GM18519 (cell line): ENCODE results near the gene PYGB.

ENCODE experiments used
- ATAC-seq: cut with Tn5 transposase; IDR thresholded peaks from one replicate; pipeline ENCODE4 v1.9.1; 2021; ENCODE audit warnings: mild to moderate bottlenecking, moderate library complexity; ENCODE audit not compliant: unreplicated experiment, low FRiP score

The PYGB gene

DNA sequence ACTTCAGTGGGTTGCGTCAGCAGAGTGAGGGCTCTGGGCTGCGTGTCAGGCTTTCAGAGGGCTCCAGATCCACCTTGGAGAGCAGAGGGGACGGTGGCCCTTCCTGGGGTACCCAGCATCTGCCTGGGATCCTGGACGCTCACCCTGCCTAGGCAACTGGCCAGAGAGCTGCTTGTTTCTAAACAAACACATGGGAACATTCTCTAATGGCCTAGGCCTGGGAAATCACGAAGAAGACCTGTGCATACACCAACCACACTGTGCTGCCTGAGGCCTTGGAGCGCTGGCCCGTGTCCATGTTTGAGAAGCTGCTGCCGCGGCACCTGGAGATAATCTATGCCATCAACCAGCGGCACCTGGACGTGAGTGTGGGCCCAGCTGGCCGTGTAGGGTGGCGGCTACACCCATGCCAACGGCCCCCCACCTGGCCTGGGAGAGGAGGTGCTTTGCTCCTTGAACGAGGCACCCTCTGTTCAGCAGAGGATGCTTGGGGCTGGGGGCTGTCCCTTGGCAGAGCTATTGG is 32.2 kb downstream of the PYGB start:
- ATAC-seq: no peak

DNA sequence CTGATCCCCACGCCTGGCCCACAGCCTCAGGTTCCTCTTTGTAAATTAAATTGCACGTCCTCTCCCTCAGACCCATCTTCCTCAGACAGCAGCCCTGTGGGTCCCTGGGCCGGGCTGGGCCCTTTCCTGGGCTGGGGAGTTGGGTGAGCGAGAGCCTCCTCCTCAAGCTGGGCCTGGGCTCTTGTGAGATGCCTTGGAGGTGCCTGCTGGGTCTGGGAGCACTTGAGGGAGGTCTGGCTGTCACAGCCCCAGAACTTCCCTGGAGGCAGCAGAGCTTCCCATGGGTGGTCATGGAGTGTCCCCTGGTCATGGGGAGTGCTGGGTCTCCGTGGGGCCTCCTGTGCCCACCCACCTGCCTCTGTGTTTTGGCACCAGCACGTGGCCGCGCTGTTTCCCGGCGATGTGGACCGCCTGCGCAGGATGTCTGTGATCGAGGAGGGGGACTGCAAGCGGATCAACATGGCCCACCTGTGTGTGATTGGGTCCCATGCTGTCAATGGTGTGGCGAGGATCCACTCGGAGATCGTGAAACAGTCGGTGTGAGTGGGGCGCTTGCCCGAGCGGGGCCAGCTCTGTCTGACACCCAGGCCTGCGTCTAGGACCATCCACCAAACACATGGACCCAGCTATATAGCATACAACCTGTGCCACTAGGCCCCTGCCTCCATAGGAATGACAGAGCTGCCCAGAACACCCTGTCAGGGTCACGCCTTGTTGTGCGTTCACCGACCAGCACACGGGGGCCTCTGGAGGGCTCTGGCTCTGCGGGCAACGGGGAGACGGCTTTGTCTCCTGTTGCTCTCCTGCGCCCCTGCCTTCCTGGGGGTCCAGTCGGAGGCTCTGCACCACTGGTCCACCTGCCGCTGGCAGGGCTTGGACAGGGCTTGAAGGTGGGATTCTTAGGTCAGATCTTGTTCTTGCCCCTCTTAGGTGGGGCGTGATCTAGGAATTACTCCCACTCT is 33.0 kb downstream of the PYGB start:
- ATAC-seq: no peak

DNA sequence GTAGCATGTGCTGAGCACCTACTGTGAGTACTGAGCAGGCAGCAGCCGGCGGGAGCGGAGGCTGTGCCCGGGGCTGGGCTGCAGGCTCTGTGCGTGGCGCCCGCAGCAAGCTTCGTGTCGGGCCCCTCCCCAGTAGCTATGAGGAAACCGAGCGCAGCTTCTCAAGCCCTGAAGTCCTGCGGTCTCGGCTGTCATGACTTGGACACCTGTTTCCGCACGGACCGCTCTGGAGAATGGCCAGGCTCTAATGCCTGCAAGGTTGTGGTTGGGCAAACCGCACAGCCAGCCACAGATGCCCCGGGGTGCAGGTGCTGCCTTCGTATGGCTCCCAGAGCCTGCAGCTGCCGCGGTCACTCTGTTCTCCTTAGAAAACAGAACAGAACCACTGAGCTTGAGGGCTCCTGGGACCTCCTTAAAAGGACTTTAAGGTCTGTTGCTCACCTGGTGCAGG is 33.7 kb downstream of the PYGB start:
- no peak for ATAC-seq

DNA sequence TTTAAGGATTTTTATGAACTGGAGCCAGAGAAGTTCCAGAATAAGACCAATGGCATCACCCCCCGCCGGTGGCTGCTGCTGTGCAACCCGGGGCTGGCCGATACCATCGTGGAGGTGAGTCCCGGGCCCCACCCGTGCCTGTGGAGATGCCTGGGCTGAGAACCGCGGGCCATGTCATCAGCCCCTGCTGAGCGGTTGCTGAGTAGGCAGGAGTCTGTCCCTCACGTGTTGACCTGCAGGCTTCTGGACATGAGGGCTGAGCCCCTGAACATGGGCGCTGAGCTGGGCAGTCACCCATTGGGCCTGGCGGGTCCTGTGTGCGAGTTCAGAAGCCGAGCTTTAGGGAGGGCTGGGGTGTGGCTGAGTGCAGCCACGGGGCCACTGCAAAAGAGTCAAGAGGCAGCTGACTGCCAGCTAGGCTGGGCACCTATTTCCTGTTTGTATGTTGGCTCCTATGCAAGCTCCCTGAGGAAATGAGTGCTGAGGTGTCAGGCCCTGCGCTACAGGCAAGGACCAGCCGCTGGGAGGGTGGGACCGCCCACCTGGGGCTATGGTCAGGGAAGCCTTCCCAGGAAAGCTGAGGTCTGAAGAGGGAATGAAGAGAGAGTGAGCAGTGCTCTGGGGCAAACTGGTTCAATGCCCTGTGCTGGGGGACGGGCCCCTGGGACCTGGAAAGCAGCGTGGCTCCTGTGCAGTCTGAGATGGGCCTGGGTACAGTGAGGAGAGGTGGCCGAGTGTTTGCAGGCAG is 34.3 kb downstream of the PYGB start:
- no peak for ATAC-seq

DNA sequence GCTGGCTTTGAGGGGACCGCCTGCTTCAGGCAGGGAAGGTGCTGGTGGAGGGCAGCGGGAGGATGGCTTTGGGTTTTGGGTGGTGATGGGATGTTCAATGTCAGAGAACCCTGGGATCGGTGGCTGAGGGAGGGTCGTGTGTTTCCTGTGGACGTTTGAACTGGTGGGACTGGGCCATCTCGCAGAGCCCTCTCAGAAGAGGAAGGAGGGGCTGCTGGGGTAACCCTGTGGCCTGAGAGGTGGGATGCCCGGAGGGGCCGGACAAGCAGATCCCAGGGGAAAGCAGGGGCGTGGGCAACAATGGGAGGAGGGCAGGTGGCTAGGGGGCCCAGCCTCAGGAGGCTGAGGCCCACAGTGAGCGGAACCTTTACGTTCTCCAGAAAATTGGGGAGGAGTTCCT is 34.9 kb downstream of the PYGB start:
- ATAC-seq: no peak

DNA sequence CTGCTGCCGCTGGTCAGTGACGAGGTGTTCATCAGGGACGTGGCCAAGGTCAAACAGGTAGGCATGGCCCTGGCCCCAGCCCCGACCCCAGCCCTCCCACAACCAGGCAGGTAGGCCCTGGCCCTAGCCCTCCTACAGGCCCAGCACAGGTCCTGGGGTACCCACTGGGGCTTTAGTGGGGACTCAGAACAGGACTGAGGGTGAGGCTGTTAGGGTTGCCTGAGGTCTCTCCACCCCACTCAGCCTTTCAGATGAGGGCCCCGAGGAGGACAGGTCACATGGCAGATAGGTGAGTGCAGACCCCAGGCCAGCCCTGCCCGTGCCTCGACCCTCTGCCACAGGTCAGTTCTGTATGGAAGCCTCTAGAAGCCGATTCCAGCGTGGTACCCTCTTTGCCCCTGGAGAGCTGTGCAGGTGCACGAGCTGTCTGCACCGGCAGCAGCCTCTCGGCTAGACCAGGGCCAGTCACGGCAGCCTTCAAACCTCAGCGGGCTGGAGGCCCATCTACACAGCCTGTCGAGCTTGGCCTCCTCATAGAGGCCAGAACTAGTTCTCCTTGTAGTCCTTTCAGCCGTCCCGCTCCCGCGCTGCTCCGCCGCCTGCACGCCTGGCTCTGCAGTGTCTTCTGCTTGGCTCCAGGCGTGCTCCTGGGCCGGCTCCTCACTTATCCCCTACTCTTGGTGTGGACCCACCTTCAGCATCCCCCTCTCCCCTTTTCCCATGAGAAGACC is 35.5 kb downstream of the PYGB start:
- no peak for ATAC-seq

DNA sequence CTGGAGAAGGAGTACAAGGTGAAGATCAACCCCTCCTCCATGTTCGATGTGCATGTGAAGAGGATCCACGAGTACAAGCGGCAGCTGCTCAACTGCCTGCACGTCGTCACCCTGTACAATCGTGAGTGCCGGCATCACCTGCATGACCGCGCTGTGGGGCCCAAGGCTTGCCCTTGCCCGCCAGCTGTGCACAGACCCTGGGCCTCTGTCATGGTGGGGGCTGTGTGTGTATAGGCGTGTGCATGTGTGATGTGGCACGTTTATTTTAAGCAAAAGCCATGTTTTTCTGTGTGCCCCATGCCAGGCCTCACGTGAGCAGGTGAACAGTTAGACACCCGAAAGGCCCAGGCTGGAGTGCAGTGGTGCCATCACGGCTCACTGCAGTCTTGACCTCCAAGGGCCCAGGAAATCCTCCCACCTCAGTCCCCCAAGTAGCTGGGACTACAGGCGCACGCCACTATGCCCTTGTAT is 36.3 kb downstream of the PYGB start:
- ATAC-seq: no peak

DNA sequence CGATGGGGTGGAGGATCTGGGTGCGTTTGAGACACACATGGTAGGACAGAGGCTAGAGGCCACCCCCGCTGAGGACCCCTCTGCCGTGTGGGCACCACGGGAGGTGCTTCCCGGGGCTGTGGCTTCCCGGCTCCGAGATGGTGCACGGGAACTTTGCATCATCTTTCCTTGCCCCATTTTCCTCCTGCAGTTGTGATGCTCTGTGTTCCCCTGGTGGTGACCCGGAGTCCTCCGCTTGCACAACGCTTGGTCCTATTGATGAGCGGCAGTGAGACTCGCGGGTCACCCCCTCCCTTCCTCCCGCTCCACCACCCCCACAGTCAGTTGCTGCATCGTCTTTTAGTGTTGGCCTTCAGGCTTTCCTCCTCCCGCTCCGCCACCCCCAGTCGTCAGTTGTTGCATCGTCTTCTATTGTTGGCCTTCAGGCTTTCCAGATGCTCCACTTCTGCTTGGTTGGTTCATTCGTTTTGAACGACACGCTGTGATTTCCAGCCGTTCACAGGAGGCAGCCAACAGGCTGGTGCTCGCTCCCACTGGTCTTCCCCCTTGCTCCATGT is 37.3 kb downstream of the PYGB start:
- no peak for ATAC-seq

DNA sequence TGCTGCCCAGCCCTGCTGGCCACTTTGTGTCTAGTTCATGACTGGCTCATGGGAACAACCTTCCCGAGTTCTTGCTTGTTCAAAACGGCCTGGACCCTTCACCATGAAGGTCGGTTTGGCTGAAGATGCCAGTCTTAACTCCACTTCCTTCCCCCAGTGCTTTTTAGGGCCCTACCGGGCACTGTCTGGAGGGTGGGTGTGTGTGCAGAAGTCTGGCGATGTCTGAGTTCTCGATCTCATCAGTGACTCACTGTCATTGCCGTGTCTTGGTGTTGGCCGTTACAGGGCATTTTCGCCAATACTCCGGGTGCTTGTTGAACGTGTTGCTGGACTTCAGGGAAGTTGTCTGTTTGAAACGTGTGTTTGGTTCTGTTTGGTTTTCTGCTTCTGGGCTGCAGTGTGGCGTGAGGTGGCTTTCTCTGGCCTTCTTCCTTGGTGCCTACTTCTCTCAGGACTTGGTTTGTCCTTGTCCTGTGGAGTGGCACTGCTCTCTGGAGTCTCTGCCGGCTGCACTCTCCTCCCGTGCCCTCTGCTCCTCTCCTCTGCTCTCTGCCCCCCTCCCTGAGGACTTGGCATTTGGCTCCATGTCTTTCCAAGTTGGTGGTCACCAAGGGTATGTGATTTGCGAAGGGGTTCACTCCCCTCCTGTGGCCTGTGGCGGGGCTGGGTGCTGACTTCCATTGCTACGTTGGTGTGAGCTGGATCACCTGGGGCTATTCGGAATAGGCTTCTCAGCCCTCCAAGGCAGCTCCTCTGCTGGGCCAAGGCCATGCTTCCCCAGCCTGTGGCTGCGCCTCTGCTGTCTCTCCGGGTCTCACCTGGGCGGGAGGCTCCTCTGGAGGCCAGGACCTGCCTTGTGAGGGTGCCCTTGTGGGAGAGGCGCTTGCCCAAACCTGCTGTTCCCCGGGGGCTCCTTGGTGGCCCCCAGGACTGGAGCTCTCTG is 38.2 kb downstream of the PYGB start:
- no peak for ATAC-seq

DNA sequence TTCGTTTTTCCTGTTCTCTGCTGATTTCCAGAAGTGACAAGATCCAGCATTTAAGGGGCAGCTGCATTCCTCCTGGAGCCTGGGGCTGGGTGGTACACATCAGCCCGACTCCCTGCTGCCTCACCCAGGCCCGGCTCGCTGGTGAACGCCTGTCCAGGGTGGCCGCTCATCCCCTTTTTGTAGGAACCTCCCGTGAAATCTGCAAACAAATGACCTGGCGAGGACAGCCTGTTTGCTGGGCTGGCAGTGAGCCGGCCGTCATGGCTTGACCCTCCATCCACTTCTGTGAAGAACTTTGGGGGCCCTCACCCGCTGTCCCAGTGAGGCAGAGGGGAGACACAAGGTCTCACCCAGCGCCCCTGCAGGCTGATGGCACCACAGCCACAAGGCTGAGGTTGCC is 39.0 kb downstream of the PYGB start:
- ATAC-seq: no peak

DNA sequence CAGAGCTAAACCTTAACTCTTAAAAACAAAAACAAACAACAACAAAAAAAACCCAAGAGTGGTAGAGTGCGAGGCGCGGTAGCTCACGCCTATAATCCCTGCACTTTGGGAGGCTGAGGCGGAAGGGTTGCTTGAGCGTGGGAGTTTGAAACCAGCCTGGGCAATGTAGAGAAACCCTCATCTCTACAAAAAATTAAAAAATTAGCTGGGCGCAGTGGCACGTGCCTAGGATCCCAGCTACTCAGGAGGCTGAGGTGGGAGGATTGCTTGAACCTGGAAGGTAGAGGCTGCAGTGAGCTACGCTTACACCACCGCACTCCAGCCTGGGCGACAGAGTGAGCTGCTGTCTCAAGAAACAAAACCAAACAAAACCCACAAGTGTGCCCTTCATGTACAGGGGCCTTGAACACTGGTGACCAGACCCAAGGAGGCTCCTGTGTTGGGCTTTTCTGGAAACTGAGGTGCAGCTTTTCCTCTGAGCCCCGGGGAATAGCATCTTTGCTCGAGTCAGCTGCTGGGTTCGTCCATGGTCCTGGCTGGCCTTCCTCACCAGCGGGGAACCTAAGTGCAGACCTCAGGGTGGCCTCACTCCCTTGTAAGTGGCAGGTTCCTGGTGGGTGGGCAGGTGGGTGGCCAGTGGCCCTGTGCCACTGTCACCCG is 39.9 kb downstream of the PYGB start:
- no peak for ATAC-seq

DNA sequence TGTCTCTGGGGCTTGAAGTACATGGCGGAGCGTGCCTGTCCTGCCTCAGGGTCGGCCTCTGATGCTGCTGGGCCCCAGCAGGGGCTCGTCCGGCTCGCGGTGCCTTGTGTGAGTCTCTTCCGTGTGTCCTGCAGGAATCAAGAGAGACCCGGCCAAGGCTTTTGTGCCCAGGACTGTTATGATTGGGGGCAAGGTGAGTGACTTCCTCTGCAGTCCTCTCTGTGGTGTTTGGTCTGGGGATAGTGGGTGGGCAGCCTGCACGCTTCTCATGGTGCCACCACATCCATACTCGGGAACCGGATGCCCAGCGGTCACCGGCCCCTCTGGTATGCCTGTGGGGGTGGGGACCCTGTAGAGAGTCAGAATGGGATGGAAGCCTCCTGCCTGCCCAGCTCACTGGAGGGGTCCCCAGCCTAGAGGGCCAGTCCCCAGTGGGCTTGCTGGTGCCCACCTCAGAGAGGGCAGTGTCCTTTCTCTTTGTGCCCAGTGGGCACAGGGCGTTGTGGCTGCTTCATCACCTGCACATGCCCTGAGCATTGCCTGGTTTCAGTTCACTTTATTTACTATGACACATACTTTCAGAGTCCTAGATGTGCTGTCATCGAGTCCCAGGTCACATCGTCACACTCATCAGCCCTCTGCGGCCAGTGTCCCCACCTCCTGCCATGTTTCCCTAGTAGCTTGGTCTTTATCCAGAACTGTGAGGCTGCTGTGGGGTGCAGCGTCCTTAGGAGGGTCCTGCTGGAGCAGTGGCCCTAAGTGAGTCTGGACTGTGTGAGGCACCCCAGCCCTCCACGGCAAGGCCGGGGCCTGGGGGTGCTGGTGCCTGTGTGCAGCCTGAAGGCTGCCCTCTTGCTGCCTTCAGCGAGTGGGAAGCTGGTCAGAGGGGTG is 40.7 kb downstream of the PYGB start:
- peak; percentile 94 for ATAC-seq

DNA sequence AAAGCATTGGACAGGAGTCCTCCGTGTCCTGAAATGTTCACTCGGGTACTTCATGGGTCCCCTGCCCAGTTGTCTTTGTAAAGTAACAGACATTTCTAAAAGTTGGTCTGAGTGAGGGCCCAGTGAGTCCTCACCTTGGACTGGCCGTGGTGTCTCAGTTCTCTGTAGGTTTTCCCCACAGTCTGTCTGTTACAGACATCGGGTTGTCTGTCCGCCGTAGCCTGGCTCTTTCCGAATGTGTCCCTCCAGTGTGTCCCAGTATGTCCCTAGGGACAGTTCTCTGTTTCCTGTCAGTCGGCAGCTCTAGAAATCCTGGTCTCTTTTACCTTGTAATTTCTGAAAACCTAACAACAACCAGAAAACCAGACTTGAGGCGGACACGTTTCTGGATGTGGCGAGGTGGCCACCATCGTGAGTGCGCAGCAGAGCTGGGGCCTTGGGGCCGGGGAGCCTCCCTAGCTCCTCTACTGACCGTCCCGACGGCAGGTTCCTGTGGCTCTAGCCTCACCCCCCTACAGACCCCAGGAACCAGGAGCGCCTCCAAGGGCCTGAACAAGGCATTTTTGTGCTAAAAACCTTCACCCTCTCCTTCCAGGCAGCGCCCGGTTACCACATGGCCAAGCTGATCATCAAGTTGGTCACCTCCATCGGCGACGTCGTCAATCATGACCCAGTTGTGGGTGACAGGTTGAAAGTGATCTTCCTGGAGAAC is 42.2 kb downstream of the PYGB start:
- no peak for ATAC-seq

DNA sequence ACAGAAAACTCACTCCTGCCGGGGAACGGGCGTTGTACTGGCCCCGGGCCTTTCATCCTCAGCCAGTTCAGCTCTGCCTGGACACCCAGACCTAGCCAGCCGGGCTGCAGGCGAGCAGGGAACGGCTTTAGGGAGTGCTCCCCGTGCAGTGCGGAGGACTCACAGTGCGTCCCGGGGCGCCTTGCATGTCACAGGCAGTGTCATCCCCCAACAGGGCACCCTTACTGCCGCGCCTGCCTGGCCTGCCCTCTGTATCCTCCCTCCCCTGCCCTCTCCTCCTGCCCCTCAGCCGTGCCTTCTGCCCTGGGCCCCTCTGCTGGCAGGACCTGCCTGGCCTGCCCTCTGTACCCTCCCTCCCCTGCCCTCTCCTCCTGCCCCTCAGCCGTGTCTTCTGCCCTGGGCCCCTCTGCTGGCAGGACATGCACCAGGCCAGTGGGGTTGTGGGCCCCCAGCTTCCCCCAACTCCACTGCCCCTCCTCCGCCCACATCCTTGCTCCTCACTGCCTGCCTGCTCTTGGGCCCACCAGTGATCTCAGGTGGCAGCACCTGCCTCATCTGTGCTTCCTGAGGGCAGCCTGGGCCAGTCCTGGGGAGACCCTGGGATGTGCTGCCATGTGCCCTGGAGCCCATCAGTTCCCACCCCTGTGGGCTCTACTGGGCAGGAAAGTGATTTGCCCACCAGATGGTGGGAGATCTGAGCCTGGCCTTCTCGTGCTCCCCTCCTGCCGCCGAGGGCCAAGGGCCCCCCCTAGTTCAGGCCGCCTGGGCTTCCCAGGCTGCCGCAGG is 43.0 kb downstream of the PYGB start:
- no peak for ATAC-seq

DNA sequence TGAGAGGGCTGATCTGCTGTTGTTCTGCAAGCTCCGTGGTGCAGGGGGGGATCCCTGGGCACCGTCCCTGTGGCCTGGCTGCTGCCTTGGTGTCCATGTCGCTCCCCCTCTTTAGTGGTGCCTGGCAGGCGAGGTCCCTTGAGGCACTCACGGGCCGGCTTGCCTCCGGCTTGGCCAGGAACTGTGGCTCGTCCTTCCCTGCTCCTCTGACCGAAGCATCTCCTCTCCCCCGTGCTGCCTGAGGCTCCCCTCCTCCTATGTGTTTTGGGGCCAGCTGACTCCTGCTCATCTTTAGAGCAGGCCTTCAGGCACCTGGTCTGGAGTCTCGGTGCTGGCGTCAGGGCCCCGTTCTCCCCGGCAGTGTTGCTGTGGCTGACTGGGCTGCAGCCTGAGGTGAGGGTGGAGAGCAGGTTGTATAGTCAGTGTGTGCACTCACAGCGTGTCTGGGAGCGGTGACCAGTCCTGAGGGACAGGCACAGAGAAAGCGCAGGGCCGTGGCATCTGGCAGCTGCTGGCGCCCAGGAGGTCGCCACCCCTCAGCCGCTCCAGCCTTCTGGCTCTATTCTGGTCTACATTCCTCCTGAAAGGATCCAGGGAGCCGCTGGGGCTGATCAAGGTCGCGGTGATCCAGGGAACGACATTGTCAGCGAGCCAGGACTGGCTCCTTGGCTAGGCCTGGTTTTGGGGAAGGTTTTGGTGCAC is 43.7 kb downstream of the PYGB start:
- no peak for ATAC-seq
